ENCODE measurements around the gene MAGI1. TPM values are rescaled to one million over a fixed set of nuclear protein-coding genes. Genes with fewer than 3 reads are reported as not detected.

Gene MAGI1
- total RNA-seq, 2 experiments from 2014 or later = 0.47 to 0.51 TPM

DNA sequence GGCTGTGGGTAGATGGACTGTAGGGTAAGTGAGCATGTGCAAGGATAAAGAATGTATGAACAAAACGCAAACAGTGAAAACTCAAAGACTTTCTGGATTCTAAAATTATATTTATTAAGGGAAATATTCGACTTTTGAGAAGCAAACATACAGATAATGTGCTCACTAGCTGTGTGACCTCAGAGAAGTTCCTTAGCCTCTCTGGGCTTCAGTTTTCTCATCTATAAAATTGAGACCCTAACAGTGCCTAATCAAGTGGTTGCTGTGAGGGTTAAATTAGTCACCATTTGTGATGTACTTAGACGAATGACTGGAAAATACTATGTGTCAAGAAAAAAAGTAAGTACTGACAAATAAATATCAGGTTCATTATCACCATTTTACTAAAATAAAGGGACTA, 261.7 kb downstream of the MAGI1 start:
- ChIA-PET POLR2A (no interaction called here), CTCF (no interaction called here)
- intact Hi-C loops (cut with micrococcal nuclease) = no loop called here
- Mint-ChIP-seq H3K4me1 (ENCODE audit: low read depth) (no peaks in the 10 kb centered on the region), H3K36me3 (ENCODE audit: low read depth) (no peaks in the 10 kb centered on the region), H3K9me3 (no peaks in the 10 kb centered on the region), H3K27ac (no peak overlapping the region), H3K27me3 (no peaks in the 10 kb centered on the region), H3K4me3 (no peak overlapping the region)
- no peak for ATAC-seq
- no peak for DNase-seq
- TF ChIP-seq, protein P1, sequence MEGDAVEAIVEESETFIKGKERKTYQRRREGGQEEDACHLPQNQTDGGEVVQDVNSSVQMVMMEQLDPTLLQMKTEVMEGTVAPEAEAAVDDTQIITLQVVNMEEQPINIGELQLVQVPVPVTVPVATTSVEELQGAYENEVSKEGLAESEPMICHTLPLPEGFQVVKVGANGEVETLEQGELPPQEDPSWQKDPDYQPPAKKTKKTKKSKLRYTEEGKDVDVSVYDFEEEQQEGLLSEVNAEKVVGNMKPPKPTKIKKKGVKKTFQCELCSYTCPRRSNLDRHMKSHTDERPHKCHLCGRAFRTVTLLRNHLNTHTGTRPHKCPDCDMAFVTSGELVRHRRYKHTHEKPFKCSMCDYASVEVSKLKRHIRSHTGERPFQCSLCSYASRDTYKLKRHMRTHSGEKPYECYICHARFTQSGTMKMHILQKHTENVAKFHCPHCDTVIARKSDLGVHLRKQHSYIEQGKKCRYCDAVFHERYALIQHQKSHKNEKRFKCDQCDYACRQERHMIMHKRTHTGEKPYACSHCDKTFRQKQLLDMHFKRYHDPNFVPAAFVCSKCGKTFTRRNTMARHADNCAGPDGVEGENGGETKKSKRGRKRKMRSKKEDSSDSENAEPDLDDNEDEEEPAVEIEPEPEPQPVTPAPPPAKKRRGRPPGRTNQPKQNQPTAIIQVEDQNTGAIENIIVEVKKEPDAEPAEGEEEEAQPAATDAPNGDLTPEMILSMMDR (IDR thresholded peaks at IDR 0.05) = no peak

DNA sequence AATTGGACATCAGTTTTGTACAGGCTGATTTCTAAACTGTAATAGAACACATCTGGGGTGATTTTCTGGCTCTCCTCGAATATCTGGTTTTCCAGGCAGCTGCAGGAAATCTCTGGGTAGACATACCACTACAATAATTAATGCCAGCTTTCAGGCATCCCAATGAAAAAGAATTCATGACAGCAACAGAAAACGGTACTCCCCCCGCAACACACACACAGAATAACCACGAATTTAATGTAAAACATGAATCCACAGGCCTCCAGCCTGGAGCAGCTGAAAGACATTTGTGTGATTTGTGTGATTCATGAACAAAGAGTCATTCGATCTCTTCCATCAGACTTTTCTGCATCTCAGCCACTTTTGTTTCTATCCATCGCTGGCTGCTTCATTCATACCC, 262.2 kb downstream of the MAGI1 start:
- ATAC-seq = no peak
- intact Hi-C loops (cut with micrococcal nuclease) = no loop called here
- Mint-ChIP-seq H3K27me3 (no peaks in the 10 kb centered on the region), H3K9me3 (no peaks in the 10 kb centered on the region), H3K27ac (no peak overlapping the region), H3K36me3 (ENCODE audit: low read depth) (no peaks in the 10 kb centered on the region), H3K4me3 (no peak overlapping the region), H3K4me1 (ENCODE audit: low read depth) (no peaks in the 10 kb centered on the region)
- TF ChIP-seq, protein P1 (IDR thresholded peaks at IDR 0.05) = no peak
- CTCF ChIA-PET = no interaction called here
- DNase-seq = no peak
- POLR2A ChIA-PET = no interaction called here

GRCh38 chr3:65776081-65776480, 262.6 kb downstream of the MAGI1 start:
- no peak for DNase-seq
- POLR2A ChIA-PET = no interaction called here

GRCh38 chr3:65772758-65773157, 266.0 kb downstream of the MAGI1 start:
- Mint-ChIP-seq H3K4me1 (ENCODE audit: low read depth) (no peaks in the 10 kb centered on the region), H3K4me3 (no peak overlapping the region), H3K9me3 (no peaks in the 10 kb centered on the region), H3K27me3 (no peaks in the 10 kb centered on the region), H3K27ac (no peak overlapping the region), H3K36me3 (ENCODE audit: low read depth) (no peaks in the 10 kb centered on the region)
- TF ChIP-seq, protein P1 (IDR thresholded peaks at IDR 0.05) = no peak
- CTCF ChIA-PET = no interaction called here
- ATAC-seq (no peak), DNase-seq (no peak)
- POLR2A ChIA-PET = no interaction called here
- intact Hi-C loops (cut with micrococcal nuclease) = no loop called here

More at GRCh38 chr3:65776081-65776480, 262.6 kb downstream of the MAGI1 start:
- no peaks in the 10 kb centered on the region for H3K4me1 Mint-ChIP-seq (ENCODE audit: low read depth)
- H3K36me3 Mint-ChIP-seq (ENCODE audit: low read depth) = no peaks in the 10 kb centered on the region
- intact Hi-C loops (cut with micrococcal nuclease) = no loop called here
- H3K27ac Mint-ChIP-seq = no peak overlapping the region
- no peak for ATAC-seq
- no peak overlapping the region for H3K4me3 Mint-ChIP-seq
- TF ChIP-seq, protein P1 (IDR thresholded peaks at IDR 0.05) = no peak
- H3K9me3 Mint-ChIP-seq = no peaks in the 10 kb centered on the region
- no peaks in the 10 kb centered on the region for H3K27me3 Mint-ChIP-seq
- CTCF ChIA-PET = no interaction called here

- Mint-ChIP-seq H3K36me3 (ENCODE audit: low read depth) (no peaks in the 10 kb centered on the region), H3K4me3 (no peak overlapping the region), H3K27me3 (no peaks in the 10 kb centered on the region), H3K4me1 (ENCODE audit: low read depth) (no peaks in the 10 kb centered on the region), H3K27ac (no peak overlapping the region), H3K9me3 (no peaks in the 10 kb centered on the region)
- POLR2A ChIA-PET = no interaction called here
- CTCF ChIA-PET = no interaction called here
- intact Hi-C loops (cut with micrococcal nuclease) = no loop called here
- TF ChIP-seq, protein P1 (IDR thresholded peaks at IDR 0.05) = no peak
- ATAC-seq (no peak), DNase-seq (no peak)
Measured at GRCh38 chr3:65767551-65767950, 271.2 kb downstream of the MAGI1 start.
